ENCODE measurements around the gene ATOH1. TPM values are rescaled to one million over a fixed set of nuclear protein-coding genes. Genes with fewer than 3 reads are reported as not detected.

ATOH1 gene
- total RNA-seq, 2 donors from 2014 or later: not detected

- H3K27me3 Mint-ChIP-seq (ENCODE audit: low read depth): no peaks in the 10 kb centered on the region
- H3K4me1 Mint-ChIP-seq (ENCODE audit: low read depth): no peaks in the 10 kb centered on the region
- no peak for ATAC-seq (replicated peaks in 1 of 2)
- H3K4me3 Mint-ChIP-seq: no peak overlapping the region
- no peaks in the 10 kb centered on the region for H3K36me3 Mint-ChIP-seq (ENCODE audit: insufficient read depth in 2 of 2)
- H3K9me3 Mint-ChIP-seq: peaks cover 0 to 2% of the 10 kb centered on the region in 2 donors
- H3K27ac Mint-ChIP-seq: no peak overlapping the region
- no peak for DNase-seq
Measured at GRCh38 chr4:93852680-93853079, 24.1 kb downstream of the ATOH1 start.

GRCh38 chr4:93855926-93856325, 27.4 kb downstream of the ATOH1 start:
- Mint-ChIP-seq H3K4me3 (no peak overlapping the region), H3K9me3 (peaks cover 4 to 8% of the 10 kb centered on the region in 2 donors), H3K4me1 (ENCODE audit: low read depth) (no peaks in the 10 kb centered on the region), H3K27ac (no peak overlapping the region), H3K27me3 (ENCODE audit: low read depth) (no peaks in the 10 kb centered on the region), H3K36me3 (ENCODE audit: insufficient read depth in 2 of 2) (no peaks in the 10 kb centered on the region)
- DNase-seq: no peak
- ATAC-seq (replicated peaks in 1 of 2): no peak

DNA sequence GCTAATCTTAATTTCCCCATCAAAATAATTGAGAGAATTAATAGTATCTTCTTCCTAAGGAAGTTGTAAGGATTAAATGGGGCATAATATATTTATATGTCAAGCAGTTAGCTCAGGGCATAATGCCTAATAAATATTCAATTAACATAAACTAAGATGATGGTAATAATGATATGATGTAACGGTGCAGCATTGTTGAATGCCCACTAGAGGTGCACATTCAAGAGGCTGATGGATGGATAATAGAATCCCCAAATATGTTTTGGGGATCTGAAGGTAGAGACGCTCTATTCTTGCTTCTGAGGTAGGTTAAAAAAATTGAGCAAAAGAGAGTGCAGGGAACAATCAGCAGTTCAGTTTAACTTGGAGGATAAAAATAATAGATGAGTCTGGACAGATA, 37.1 kb downstream of the ATOH1 start:
- ATAC-seq (replicated peaks in 1 of 2) (no peak), DNase-seq (no peak)
- Mint-ChIP-seq H3K4me1 (ENCODE audit: low read depth) (no peaks in the 10 kb centered on the region), H3K36me3 (ENCODE audit: insufficient read depth in 2 of 2) (no peaks in the 10 kb centered on the region), H3K9me3 (peaks cover under 1 to 2% of the 10 kb centered on the region in 2 donors), H3K27ac (no peak overlapping the region), H3K27me3 (ENCODE audit: low read depth) (no peaks in the 10 kb centered on the region), H3K4me3 (no peak overlapping the region)

DNA sequence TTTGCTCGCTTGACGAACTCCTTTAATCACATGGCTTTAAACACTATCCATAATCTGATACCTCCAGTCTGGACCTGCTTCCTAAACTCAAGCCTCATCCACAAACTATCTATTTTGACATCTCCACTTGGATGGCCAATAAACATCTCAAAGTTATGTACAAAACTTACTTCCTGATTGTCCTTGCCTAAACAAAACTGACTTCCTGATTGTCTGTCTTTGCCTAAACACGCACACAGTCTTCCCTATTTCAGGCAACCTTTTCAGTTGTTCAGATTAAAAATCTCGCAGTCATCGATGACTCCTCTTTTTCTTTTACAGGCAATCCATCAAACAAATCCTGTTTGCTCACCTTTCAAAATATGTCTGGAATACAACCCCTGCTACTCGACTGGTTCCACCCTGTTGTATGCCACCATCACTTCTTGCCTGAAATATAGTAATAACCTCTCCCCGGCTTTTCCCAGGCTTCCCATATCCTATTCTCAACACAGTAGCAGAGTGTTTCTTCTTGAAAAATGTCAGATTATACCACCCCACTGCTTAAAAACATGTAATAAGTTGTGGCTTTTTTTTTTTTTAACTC, 39.0 kb downstream of the ATOH1 start:
- Mint-ChIP-seq H3K4me1 (ENCODE audit: low read depth) (no peaks in the 10 kb centered on the region), H3K36me3 (ENCODE audit: insufficient read depth in 2 of 2) (no peaks in the 10 kb centered on the region), H3K27me3 (ENCODE audit: low read depth) (no peaks in the 10 kb centered on the region), H3K4me3 (no peak overlapping the region), H3K9me3 (no peaks in the 10 kb centered on the region), H3K27ac (no peak overlapping the region)
- DNase-seq (no peak), ATAC-seq (replicated peaks in 1 of 2) (no peak)

GRCh38 chr4:93870876-93871458, 42.4 kb downstream of the ATOH1 start:
- Mint-ChIP-seq H3K36me3 (ENCODE audit: insufficient read depth in 2 of 2) (no peaks in the 10 kb centered on the region), H3K9me3 (no peaks in the 10 kb centered on the region), H3K4me1 (ENCODE audit: low read depth) (no peaks in the 10 kb centered on the region), H3K4me3 (no peak overlapping the region), H3K27me3 (ENCODE audit: low read depth) (no peaks in the 10 kb centered on the region), H3K27ac (no peak overlapping the region)
- ATAC-seq (replicated peaks in 1 of 2) (no peak), DNase-seq (no peak)

- DNase-seq (no peak), ATAC-seq (replicated peaks in 1 of 2) (no peak)
- Mint-ChIP-seq H3K36me3 (ENCODE audit: insufficient read depth in 2 of 2) (no peaks in the 10 kb centered on the region), H3K9me3 (peaks cover 2 to 5% of the 10 kb centered on the region in 2 donors), H3K27me3 (ENCODE audit: low read depth) (no peaks in the 10 kb centered on the region), H3K4me1 (ENCODE audit: low read depth) (no peaks in the 10 kb centered on the region), H3K4me3 (no peak overlapping the region), H3K27ac (no peak overlapping the region)
Measured at GRCh38 chr4:93876754-93877153, 48.2 kb downstream of the ATOH1 start.

DNA sequence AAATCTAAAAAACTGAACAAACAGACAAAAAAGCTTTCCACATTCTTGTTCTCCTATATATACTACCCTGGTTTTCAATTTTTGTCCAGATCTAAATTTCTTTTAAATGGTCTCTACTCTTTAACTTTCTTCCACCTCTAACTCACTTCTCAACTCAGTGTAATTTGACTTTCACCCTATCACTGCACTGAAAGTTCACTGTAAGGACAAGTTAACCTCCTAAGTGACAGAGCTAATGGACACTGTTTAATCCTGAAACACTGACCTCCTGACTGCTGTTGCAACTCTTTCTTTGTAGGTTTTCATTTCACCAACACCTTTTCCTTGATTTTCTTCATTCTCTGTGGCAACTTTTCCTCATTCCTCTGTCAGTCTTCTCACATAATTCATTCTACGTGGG, 50.0 kb downstream of the ATOH1 start:
- DNase-seq (no peak), ATAC-seq (replicated peaks in 1 of 2) (no peak)
- Mint-ChIP-seq H3K27me3 (ENCODE audit: low read depth) (no peaks in the 10 kb centered on the region), H3K4me1 (ENCODE audit: low read depth) (no peaks in the 10 kb centered on the region), H3K9me3 (peaks cover 2 to 5% of the 10 kb centered on the region in 2 donors), H3K4me3 (no peak overlapping the region), H3K36me3 (ENCODE audit: insufficient read depth in 2 of 2) (no peaks in the 10 kb centered on the region), H3K27ac (no peak overlapping the region)

- H3K27me3 Mint-ChIP-seq (ENCODE audit: low read depth): no peaks in the 10 kb centered on the region
- H3K36me3 Mint-ChIP-seq (ENCODE audit: insufficient read depth in 2 of 2): no peaks in the 10 kb centered on the region
- H3K4me1 Mint-ChIP-seq (ENCODE audit: low read depth): no peaks in the 10 kb centered on the region
- peaks cover 2 to 5% of the 10 kb centered on the region in 2 donors for H3K9me3 Mint-ChIP-seq
- H3K4me3 Mint-ChIP-seq: no peak overlapping the region
- no peak for ATAC-seq (replicated peaks in 1 of 2)
- no peak for DNase-seq
- H3K27ac Mint-ChIP-seq: no peak overlapping the region
Measured at GRCh38 chr4:93879919-93880318, 51.4 kb downstream of the ATOH1 start.
